HS-5 (cell line): ENCODE results near the gene ADGB.
"Not testable (repeated sequence)": the region's sequence is repeated elsewhere in the genome, so short reads cannot be mapped to it uniquely, and the experiment has no call there.

ENCODE experiments used
- DNase-seq: peaks from one replicate; pipeline ENCODE4 v3.0.0-alpha.2; 2012; ENCODE audit warnings: low read depth

ADGB gene

GRCh38 chr6:146598772-146599405, at the start of gene ADGB:
Gene ADGB (plus strand): TSS chr6:146598972. CDS start chr6:146599041, 69 bp downstream.
- no peak for DNase-seq

- no peak for DNase-seq
Observed at GRCh38 chr6:146550911-146551310, 47.9 kb upstream of the ADGB start.

- no peak for DNase-seq
Observed at GRCh38 chr6:146551545-146551944, 47.2 kb upstream of the ADGB start.

- no peak for DNase-seq
Observed at GRCh38 chr6:146553377-146554135, 45.2 kb upstream of the ADGB start.

GRCh38 chr6:146560607-146561006, 38.2 kb upstream of the ADGB start:
- DNase-seq, result no peak

- not testable (repeated sequence) for DNase-seq
Observed at GRCh38 chr6:146566661-146567060, 32.1 kb upstream of the ADGB start.

GRCh38 chr6:146568619-146569018, 30.2 kb upstream of the ADGB start:
- not testable (repeated sequence) for DNase-seq

- no peak for DNase-seq
Observed at GRCh38 chr6:146574211-146574610, 24.6 kb upstream of the ADGB start.

GRCh38 chr6:146578054-146578453, 20.7 kb upstream of the ADGB start:
- DNase-seq, result peak; percentile 45

GRCh38 chr6:146581968-146582367, 16.8 kb upstream of the ADGB start:
- DNase-seq, result no peak

- no peak for DNase-seq
Observed at GRCh38 chr6:146582857-146583256, 15.9 kb upstream of the ADGB start.

GRCh38 chr6:146583966-146584365, 14.8 kb upstream of the ADGB start:
- DNase-seq, result no peak

GRCh38 chr6:146587459-146587858, 11.3 kb upstream of the ADGB start:
- no peak for DNase-seq

- DNase-seq, result no peak
Observed at GRCh38 chr6:146590492-146590891, 8.3 kb upstream of the ADGB start.

- no peak for DNase-seq
Observed at GRCh38 chr6:146592451-146592850, 6.3 kb upstream of the ADGB start.

GRCh38 chr6:146593986-146594385, 4.8 kb upstream of the ADGB start:
- no peak for DNase-seq

- no peak for DNase-seq
Observed at GRCh38 chr6:146594495-146594894, 4.3 kb upstream of the ADGB start.

- DNase-seq, result no peak
Observed at GRCh38 chr6:146595972-146596731, 2.6 kb upstream of the ADGB start.

GRCh38 chr6:146601352-146601751, 2.6 kb downstream of the ADGB start:
- DNase-seq, result no peak

GRCh38 chr6:146602526-146602925, 3.8 kb downstream of the ADGB start:
- no peak for DNase-seq

GRCh38 chr6:146613947-146614346, 15.2 kb downstream of the ADGB start:
- DNase-seq, result no peak

GRCh38 chr6:146620655-146621054, 21.9 kb downstream of the ADGB start:
- DNase-seq, result peak; percentile 15

GRCh38 chr6:146628350-146628749, 29.6 kb downstream of the ADGB start:
- DNase-seq, result no peak
